HG03103 (cell line): ENCODE results near the gene PCSK9.
"Not testable (repeated sequence)": the region's sequence is repeated elsewhere in the genome, so short reads cannot be mapped to it uniquely, and the experiment has no call there.

Source experiments
- ATAC-seq: cut with Tn5 transposase; IDR thresholded peaks from one replicate; pipeline ENCODE4 v1.9.1; 2021; ENCODE audit warnings: low read depth; ENCODE audit not compliant: unreplicated experiment

The PCSK9 gene

DNA sequence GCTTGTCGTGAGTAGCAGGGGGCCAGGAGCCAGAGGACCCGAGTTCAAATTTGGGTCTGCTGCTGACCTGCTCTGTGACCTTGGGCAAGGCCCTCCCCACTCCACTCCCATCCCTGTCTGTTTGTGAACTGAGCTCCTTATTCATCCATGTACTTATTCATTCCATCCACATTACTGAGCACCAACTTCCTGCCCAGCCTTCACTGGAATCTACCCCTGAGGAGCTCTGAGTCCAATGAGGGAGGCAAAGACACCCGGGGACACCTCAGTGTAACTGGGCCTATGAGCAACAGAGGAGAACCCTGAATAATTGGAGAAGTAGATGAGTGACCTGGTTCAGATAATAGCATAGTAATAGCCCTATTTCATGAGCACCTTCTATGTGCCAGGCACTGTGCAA lies 31.7 kb upstream of the PCSK9 start:
- no peak for ATAC-seq

DNA sequence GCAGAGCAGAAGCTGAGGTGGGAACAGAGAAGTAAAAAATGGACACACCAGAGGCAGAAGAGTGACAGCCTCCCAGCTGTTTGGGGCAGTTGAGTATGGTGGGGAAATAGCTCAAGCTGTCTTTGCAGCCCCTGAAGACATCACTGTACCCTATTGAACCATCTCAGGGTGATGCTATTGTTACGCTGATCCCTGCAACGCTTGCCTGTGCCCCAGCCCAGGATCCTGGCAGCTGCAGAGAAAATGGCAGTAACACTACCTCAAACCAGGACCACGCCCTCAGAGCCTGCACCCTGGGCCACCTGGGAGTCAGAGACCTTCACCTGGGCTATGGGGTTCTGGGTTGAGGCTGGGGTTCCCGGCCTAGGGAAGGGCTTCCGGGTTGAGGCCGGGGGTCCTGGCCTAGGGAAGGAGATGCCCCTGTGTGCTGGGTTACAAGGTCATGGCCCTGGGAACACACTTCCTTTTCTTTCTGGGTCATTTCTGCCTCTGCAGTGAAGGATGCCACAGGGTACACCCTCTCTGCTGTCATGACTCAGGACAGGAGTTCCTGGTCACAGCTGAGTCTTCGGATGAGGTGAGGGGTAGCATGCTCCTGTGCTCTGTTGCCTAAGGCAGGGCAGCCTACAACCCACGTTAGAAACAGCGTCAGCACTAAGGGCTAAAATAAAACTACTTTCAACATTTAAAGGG lies 29.0 kb upstream of the PCSK9 start:
- no peak for ATAC-seq

DNA sequence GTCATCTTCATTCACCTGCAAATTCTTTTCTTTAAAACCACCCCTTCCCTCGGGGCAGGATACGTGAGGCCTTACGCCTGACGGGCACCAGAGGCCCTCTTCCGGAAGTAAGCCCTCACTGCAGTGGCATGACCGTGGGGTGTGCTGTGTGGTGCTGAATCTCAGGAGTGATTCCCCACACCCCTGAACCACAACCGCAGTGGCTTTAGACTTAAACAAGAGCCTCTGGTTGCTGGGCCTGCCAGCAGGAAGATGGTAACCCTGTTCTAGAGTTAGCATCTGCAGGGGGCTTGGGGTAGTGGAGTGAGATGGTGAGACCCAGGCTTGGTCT lies 28.5 kb upstream of the PCSK9 start:
- ATAC-seq = no peak

DNA sequence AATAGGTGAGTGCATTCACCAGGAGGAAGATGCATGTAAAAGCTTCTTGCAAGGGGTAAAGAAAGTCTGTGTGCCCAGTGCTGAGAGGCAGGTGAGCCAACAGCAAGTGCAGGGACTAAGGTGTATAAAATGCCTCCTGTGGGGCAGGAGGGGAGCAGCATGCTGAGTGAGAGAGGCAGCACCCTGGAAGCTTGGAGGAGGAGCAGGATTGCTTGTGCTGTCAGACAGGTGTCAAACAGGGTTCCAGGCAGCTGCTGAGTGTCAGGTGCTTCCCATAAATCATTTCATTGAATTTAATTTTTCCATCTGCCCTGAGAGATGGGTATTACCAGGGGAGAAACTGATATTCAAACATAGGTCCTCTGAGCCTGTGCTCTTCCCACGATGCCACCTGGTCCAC lies 26.7 kb upstream of the PCSK9 start:
- no peak for ATAC-seq

DNA sequence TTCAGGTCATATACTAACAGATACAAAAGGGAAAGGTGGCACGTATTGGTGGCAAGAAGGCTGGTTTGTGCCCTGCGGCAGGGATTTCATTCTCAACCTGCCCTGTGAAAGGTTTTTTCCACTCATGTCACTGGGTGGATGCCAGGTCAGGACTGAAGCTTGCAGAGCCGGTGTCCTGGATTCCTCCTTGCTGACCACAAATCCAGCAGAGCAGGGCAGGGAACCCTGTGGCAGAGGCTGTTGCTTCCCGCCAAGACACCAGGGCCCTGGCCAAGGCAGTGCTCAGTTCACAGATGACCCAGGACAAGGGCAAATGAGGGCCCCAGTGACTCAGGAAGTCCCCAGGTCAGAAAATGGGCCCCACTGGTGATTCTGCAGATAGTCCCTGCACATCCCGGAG lies 24.2 kb upstream of the PCSK9 start:
- no peak for ATAC-seq

DNA sequence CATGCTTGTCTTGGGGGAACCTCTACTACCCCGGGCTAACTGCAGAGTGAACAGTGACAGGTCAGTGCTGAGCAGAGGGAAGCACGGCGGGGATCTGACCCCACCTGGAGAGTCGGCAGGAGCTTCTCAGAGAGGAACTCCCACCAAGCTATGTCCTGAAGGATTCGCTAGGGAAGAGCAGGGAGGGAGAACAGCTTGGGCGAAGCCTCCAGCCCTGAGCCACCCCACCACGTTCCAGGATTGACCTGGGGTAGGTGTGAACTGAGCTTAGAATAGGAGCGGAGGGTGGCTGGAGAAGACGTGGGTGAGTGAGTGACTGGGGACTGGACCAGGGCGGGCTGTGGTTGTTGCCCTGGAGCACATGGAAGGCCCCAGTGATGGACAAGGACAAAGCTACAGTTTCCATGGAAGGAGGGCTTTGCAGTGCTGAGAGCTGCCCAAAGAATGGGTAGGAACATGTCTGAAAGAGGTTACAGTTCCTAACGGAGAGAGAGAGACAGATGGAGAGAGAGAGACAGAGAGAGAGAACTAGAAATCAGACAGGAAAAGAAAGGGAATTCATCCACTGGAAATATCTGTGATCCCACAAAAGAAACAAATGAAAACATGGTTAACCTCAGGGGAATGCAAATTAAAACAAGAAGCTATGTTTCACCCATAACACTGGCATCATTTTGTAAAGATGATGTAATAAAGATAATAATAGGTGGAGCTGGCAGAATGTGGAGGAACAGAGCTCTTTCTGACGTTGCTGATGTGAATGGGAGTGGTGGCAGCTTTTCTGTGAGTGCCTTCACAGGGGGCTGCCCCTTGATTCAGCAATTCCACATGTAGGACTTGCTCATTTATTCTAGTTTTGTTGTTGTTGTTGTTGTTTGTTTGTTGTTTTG lies 23.4 kb upstream of the PCSK9 start:
- no peak for ATAC-seq

DNA sequence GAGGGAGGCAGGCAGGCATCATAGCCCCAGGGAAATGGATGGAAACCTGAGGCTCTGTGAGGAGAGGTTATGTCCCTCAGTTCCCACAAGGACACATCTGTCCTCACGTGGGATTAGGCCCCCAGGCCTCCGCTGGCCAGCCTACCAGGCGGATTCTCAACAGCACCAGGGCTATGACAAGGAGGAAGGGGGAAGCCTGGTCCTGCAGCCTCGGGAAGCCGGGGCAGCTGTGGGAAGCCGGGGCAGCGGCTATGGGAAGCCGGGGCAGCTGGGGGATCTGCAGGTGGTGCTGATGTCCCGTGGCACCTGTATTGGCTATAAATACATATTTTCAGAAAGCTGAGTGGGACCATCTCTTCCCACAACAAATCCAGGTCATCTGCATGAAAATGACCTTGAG lies 21.0 kb upstream of the PCSK9 start:
- no peak for ATAC-seq

DNA sequence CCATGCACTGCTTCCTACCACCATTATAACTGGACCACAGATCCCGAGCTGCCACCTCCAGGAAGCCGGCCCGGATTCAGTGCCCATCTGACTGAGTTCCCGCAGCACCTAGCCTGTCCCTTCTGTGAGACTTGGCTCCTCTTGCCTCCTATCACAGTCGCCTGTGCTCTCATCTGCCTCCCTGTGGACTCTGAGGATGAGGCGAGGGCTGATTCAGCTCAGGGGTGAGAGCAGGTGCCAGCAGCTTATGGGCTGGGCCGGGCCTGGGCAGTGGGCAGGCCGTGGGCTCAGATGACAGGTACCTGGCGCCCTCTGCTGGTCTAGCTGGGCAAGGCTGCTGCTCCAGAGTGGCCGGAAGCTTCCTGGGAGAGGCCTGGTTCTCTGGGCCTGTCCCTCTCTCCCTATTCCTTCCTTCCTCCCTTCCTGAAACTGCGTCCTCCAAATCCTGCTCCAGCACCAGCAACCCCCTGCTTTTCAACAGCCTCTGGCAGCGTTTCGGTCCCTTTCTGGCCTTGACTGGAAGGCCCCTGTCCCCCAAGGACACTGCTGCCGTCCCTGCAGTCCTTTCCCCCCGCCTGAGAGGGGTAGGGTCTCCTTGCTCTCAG lies 17.3 kb upstream of the PCSK9 start:
- no peak for ATAC-seq

DNA sequence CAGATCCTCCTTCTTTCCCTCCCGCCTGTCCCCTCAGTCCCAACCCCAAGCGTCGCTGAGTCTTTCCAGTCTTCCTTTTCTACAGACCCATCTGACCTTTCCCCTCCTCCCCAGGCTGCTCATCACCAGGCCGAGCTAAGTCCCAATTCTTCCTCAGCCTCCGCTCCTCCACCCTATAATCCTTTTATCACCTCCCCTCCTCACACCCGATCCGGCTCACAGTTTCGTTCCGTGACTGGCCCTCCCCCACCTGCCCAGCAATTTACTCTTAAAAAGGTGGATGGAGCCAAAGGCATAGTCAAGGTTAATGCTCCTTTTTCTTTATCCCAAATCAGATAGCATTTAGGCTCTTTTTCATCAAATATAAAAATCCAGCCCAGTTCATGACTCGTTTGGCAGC lies 15.2 kb upstream of the PCSK9 start:
- not testable (repeated sequence) for ATAC-seq

DNA sequence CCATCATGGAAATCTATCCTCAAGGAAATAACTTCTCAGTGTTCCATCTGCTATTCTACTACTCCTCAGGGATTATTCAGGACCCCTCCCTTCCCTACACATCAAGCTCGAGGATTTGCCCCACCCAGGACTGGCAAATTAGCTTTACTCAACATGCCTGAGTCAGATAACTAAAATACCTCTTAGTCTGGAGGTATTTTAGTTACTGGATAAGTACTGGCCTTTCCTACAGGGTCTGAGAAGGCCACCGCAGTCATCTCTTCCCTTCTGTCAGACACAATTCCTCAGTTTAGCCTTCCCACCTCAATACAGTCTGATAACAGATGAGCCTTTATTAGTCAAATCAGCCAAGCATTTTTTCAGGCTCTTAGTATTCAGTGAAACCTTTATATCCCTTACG lies 12.7 kb upstream of the PCSK9 start:
- not testable (repeated sequence) for ATAC-seq

DNA sequence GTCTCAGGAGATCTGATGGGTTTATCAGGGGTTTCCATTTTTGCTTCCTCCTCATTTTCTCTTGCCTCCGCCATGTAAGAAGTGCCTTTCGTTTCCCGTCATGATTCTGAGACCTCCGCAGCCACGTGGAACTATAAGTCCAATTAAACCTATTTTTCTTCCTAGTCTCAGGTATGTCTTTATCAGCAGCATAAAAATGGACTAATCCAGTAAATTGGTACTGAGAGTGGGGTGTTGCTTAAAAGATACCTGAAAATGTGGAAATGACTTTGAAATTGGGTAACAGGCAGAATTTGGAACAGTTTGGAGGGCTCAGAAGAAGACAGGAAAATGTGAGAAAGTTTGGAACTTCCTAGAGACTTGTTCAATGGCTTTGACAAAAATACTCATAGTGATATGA lies 8.2 kb upstream of the PCSK9 start:
- not testable (repeated sequence) for ATAC-seq

DNA sequence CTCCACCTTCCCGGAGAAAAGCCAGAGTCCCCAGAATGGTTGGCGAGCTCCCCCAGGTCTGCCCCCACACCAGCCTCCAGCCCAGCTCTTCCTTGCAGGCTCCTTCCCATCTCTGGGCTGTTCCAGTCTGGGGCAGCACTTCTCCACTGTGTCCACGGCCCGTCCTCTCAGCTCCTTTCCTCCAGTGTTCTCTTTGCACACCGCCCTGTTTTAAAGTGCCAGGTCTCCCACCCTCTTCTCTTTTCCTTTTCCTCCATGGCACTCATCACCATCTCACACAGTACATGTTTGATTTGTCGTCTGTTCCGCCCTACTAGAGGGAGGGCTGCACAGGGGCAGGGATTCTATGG lies 6.1 kb upstream of the PCSK9 start:
- ATAC-seq = no peak

DNA sequence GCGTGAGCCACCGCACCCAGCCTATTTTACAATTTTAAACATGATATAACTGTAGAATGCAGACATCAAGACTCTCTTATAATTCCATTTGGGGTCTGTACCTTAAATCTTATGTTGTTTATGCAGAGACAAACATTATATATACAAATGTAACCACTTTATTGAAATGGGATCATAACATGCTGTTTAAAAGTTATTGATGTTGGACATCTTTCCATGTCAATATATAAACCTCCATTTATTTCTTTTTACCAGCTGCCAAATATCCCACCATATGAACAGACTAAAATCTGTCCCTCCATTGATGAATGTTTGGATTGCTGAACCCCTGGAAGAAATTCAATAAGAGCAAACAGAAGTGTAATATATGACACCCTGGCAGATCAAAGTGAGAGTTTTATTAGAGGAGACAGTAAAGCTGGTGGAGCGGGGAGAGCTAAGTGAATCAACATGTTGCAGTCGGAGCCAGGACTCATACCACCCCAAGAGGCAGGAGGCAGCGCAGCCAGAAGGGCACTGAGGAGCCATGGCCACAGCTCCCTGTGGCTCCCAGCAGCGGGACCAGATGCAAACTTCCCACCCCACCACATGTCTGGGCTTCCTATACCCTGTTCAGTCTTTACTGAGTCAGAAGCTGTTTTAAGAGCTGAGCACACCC lies 4.7 kb upstream of the PCSK9 start:
- ATAC-seq = no peak

DNA sequence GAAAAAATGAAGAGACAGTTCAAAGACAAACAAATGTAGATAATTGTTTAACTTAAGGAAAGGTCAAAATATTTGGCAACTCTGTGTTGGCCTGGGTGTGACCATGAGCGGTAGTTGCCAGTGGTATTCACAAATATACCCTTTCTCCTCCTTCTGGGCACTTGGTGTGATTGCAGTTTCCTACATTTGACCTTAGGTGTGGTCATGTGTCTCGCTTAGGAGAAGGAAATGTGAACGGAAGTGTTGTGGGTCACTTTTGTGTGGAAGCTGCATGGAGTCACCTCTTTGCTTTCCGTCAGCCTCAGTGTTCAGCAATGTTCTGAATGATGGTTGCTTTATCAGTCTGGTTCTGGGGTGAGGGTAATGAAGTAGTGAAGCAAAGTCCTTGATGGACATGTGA lies 3.4 kb upstream of the PCSK9 start:
- ATAC-seq = no peak

DNA sequence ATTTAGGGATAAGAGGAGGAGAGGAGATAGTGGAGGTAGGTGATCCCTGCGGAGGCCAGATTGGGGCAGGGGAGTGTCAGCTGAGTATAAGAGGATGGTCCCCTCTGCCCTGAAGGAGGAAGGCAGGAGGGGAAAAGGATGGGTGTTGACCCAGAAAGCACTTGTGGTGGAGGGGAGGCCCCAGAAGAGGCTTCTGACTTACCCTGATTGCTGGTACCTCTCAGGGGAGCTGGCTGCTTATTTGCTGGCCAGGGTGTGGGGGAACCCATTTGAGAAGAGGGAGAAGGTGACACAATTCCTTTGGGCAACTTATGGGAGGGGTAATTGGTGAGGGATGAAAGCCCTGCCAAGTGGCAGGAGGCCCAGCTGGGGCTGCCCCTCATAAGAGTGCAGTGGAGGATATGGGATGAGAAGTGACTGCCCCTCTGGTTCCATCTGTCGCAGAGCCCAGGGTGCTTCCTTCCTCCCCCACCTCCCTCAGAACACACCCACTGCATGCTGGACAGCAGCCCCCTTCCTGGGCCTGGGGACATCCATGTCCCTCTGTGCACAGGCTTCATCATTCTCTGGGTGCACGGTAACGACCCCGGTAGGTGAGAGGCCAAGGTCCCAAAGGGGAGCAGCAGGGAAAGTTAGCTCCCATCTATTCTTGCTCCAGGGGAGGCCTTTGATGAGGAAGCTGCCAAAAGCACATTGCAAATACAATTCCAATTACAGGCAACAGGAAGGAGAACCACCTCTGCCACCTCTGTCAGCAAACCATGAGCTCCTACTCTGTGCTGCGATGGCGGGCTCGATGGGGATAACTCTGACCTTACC lies 1.4 kb upstream of the PCSK9 start:
- no peak for ATAC-seq

DNA sequence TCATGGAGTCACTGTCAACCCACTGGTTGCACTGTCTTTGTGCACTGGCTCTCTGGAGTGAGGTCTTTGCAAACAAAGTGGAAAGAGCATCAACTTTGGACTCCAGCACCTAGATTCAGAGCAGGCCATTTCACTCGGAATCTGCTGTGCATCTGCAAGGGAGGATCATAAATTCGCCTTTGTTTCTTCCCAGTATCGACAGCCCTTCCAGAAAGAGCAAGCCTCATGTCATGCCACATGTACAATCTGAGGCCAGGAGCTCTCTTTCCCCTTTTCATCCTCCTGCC lies 853 bp upstream of the PCSK9 start:
- no peak for ATAC-seq

DNA sequence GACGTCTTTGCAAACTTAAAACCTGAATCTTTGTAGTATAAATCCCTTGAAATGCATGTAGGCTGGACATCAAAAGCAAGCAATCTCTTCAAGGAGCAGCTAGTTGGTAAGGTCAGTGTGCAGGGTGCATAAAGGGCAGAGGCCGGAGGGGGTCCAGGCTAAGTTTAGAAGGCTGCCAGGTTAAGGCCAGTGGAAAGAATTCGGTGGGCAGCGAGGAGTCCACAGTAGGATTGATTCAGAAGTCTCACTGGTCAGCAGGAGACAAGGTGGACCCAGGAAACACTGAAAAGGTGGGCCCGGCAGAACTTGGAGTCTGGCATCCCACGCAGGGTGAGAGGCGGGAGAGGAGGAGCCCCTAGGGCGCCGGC lies 390 bp upstream of the PCSK9 start:
- no peak for ATAC-seq

DNA sequence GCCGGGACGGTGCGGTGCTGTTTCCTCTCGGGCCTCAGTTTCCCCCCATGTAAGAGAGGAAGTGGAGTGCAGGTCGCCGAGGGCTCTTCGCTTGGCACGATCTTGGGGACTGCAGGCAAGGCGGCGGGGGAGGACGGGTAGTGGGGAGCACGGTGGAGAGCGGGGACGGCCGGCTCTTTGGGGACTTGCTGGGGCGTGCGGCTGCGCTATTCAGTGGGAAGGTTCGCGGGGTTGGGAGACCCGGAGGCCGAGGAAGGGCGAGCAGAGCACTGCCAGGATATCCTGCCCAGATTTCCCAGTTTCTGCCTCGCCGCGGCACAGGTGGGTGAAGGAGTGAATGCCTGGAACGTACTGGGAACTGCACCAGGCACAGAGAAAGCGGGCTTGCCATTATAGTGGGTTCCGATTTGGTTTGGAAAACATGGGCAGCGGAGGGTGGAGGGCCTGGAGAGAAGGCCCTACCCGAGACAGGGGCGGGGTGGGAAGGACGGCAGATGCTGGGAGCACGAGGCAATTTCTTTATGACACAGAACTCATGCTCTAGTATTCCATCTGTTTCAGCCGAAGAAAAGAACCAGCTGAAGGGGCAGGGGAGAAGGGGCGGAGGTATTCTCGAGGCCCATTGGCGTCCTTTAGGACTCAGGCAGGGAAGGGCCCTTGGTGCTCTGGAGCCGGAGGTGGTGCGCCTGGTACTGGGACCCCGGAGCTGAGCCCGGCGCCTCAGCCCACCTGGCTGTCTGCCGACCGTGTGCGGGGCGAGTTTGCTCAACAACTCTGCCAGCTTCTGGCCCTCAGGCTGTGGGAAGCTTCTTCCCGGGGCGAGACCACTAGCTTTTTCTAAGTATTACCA lies 960 bp downstream of the PCSK9 start:
- ATAC-seq = no peak

DNA sequence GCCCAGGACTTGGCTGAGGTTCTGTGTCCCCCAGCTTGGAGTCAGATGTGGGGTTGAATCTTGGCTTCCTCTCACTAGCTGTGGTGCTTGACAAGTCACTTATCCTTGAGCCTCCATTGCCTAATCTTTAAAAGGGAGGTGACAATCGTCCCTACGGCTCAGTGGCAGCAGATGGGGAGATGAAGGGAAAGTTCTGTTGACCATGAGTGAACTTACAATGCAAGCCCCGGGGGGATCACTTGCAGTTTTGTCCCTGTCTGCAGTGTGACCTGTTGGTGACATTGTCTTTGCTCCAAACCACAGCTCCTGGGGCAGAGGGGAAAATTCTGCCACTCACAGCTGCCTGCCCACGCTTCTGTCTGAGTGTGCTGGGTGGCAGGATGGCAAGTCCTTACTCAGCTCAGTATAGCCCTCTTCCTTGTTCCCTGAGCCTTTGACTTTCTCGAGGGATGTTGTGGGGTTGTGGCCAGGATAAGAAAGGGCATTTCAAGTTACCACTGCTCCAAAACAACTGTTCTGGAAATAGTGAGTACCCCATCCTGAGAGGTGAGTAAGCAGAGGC lies 1.7 kb downstream of the PCSK9 start:
- ATAC-seq = no peak

DNA sequence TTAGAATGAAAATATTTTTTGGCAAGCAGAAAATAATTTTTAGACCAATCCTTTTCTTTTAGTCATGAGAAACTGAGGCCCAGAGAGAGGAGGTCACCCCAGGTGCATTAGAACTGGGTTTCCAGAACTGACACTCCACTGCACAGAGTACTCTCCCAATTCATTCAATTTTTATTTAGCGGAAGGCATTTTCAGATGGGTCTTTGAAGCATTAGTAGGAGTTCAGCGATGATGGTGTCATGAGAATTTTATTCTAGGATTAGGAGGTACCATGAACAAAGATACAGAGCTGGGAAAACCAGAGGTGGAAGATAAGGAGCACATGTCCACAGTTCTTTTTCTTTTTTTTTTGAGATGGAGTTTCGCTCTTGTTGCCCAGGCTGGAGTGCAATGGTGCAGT lies 2.3 kb downstream of the PCSK9 start:
- ATAC-seq = no peak
